OCI-LY1 (cell line): ENCODE data around the gene CRYBB3.

ENCODE experiments used
- EZH2 ChIP-seq: fragments of 200-600 bp; sonication (generic), shearing (Covaris generic); IDR thresholded peaks from 2 replicates; pipeline ENCODE4 v1.8.0; 2017; ENCODE audit warnings: borderline replicate concordance, mixed run types, mild to moderate bottlenecking, antibody characterized with exemption, low read length, moderate library complexity, mixed read lengths
- TF ChIP-seq, protein P1 (sequence below): fragments of 200-600 bp; sonication (generic), shearing (Covaris generic); IDR thresholded peaks from 2 replicates; pipeline ENCODE4 v1.5.1; 2017; ENCODE audit warnings: mild to moderate bottlenecking, antibody characterized with exemption, low read length, moderate library complexity, mixed read lengths

DNA sequence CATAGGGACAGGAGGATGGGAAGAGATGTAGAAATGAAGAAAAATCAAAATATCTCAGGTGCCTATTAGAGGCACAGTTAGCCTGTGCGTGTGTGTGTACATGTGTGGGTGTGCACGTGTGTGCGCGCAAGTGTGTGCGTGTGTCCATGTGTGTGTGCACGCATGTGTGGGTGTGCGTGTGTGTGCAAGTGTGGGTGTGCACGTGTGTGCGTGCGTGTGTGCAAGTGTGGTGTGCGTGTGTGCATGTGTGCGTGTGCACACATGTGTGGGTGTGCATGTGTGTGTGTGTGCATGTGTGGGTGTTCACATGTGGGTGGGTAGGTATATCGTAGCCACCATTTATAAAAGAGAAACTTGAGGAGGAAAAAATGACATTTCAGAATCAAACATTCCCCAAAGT is 29.2 kb downstream of the CRYBB3 start:
- TF ChIP-seq, protein P1, sequence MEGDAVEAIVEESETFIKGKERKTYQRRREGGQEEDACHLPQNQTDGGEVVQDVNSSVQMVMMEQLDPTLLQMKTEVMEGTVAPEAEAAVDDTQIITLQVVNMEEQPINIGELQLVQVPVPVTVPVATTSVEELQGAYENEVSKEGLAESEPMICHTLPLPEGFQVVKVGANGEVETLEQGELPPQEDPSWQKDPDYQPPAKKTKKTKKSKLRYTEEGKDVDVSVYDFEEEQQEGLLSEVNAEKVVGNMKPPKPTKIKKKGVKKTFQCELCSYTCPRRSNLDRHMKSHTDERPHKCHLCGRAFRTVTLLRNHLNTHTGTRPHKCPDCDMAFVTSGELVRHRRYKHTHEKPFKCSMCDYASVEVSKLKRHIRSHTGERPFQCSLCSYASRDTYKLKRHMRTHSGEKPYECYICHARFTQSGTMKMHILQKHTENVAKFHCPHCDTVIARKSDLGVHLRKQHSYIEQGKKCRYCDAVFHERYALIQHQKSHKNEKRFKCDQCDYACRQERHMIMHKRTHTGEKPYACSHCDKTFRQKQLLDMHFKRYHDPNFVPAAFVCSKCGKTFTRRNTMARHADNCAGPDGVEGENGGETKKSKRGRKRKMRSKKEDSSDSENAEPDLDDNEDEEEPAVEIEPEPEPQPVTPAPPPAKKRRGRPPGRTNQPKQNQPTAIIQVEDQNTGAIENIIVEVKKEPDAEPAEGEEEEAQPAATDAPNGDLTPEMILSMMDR = no peak
- TF ChIP-seq EZH2 = no peak
